IMR-90 (cell line): Measurements from ENCODE around the gene DBNDD1. TPM values are rescaled to one million over a fixed set of nuclear protein-coding genes. Genes with fewer than 3 reads are reported as not detected.

ENCODE experiments used
- ATAC-seq: fragments of 200-7000 bp; cut with Tn5 transposase; 2 replicates; pipeline ENCODE4 v1.9.1; 2020; ENCODE audit warnings: low read depth, mild to moderate bottlenecking, moderate library complexity
- BruUV-seq: library from RNA; stranded (reverse); fragments of 400-500 nt; replicated peaks from 2 replicates; lab custom pipeline; 2021; lab: Mats Ljungman, UMichigan
- CTCF ChIA-PET: fragments of 300-600 bp; formaldehyde crosslinking; extraction: SDS; loops from one replicate; lab custom pipeline; 2021; ENCODE audit warnings: antibody characterized with exemption; lab: Yijun Ruan, JAX
- POLR2A ChIA-PET: fragments of 300-600 bp; sonication (Branson Sonifier 250); formaldehyde crosslinking; loops from one replicate; lab custom pipeline; 2022; ENCODE audit warnings: antibody characterized with exemption; ENCODE audit not compliant: unreplicated experiment; lab: Charles Lee
- DNase-seq: peaks from one replicate; pipeline ENCODE4 v3.0.0; 2013
- H2AFZ ChIP-seq: replicated peaks from 2 replicates; pipeline ENCODE3; 2013; ENCODE audit warnings: low read length, mild to moderate bottlenecking; ENCODE audit not compliant: poor library complexity
- H2AK5ac ChIP-seq: 2 replicates; pipeline ENCODE4 v1.6.1; 2013; ENCODE audit warnings: low read depth, low read length, inconsistent platforms
- H2AK9ac ChIP-seq: replicated peaks from 2 replicates; pipeline ENCODE3; 2013; ENCODE audit warnings: mild to moderate bottlenecking, low read depth, low read length, moderate library complexity; ENCODE audit not compliant: poor library complexity
- H2BK120ac ChIP-seq: 2 replicates; pipeline ENCODE4 v1.6.1; 2013; ENCODE audit warnings: low read depth, low read length, inconsistent platforms
- H2BK15ac ChIP-seq: 3 replicates; pipeline ENCODE4 v1.6.1; 2013; ENCODE audit warnings: low read depth, low read length, inconsistent platforms
- H2BK20ac ChIP-seq: 2 replicates; pipeline ENCODE4 v1.6.1; 2013; ENCODE audit warnings: low read depth, mild to moderate bottlenecking, inconsistent platforms, low read length, moderate library complexity
- H2BK5ac ChIP-seq: 2 replicates; pipeline ENCODE4 v1.6.1; 2013; ENCODE audit warnings: mild to moderate bottlenecking, low read depth, low read length, inconsistent platforms; ENCODE audit not compliant: poor library complexity, severe bottlenecking
- H3K14ac ChIP-seq: replicated peaks from 2 replicates; pipeline ENCODE4 v1.6.1; 2013; ENCODE audit warnings: low read depth, low read length, inconsistent platforms
- H3K18ac ChIP-seq: 2 replicates; pipeline ENCODE4 v1.6.1; 2013; ENCODE audit warnings: low read depth, low read length, control low read depth
- H3K23ac ChIP-seq: 2 replicates; pipeline ENCODE4 v1.6.1; 2013; ENCODE audit warnings: low read depth, low read length, inconsistent platforms
- H3K27ac ChIP-seq: 2 replicates; pipeline ENCODE4 v1.5.1; 2013; ENCODE audit warnings: mild to moderate bottlenecking, control low read depth, low read length; ENCODE audit not compliant: insufficient read depth
- H3K27me3 ChIP-seq: 2 replicates; pipeline ENCODE4 v1.6.1; 2013; ENCODE audit warnings: low read length; ENCODE audit not compliant: control insufficient read depth, insufficient read depth
- H3K36me3 ChIP-seq: 2 replicates; pipeline ENCODE4 v1.6.1; 2013; ENCODE audit warnings: low read length, mixed read lengths; ENCODE audit not compliant: control insufficient read depth, insufficient read depth
- H3K4ac ChIP-seq: 2 replicates; pipeline ENCODE4 v1.6.1; 2013; ENCODE audit warnings: low read depth, low read length, inconsistent platforms
- H3K4me1 ChIP-seq: 2 replicates; pipeline ENCODE4 v1.6.1; 2013; ENCODE audit warnings: low read length, mixed read lengths; ENCODE audit not compliant: control insufficient read depth, insufficient read depth
- H3K4me2 ChIP-seq: 2 replicates; pipeline ENCODE4 v1.6.1; 2013; ENCODE audit warnings: low read depth, mild to moderate bottlenecking, control low read depth, low read length, moderate library complexity
- H3K4me3 ChIP-seq: 2 replicates; pipeline ENCODE4 v1.5.1; 2013; ENCODE audit warnings: low read depth, mild to moderate bottlenecking, control low read depth, low read length, moderate library complexity; ENCODE audit not compliant: insufficient read depth
- H3K56ac ChIP-seq: 2 replicates; pipeline ENCODE4 v1.6.1; 2013; ENCODE audit warnings: low read length, inconsistent platforms; ENCODE audit not compliant: insufficient read depth; ENCODE audit errors: extremely low read depth
- H3K79me1 ChIP-seq, 2 experiments: 2 replicates each; pipeline ENCODE4 v1.6.1; 2013; ENCODE audit warnings: low read length in 2 of 2, inconsistent platforms in 1 of 2, low read depth in 1 of 2
- H3K9ac ChIP-seq: 2 replicates; pipeline ENCODE4 v1.6.1; 2013; ENCODE audit warnings: low read depth, low read length, control low read depth
- H3K9me1 ChIP-seq: 2 replicates; pipeline ENCODE4 v1.6.1; 2013; ENCODE audit warnings: low read length, inconsistent platforms; ENCODE audit not compliant: insufficient read depth
- H3K9me3 ChIP-seq: 2 replicates; pipeline ENCODE4 v1.6.1; 2013; ENCODE audit warnings: low read length; ENCODE audit not compliant: control insufficient read depth, insufficient read depth
- H4K20me1 ChIP-seq: 2 replicates; pipeline ENCODE4 v1.6.1; 2013; ENCODE audit warnings: low read length, inconsistent platforms; ENCODE audit not compliant: insufficient read depth
- H4K5ac ChIP-seq: 2 replicates; pipeline ENCODE4 v1.6.1; 2013; ENCODE audit warnings: mild to moderate bottlenecking, low read depth, low read length, control low read depth
- H4K8ac ChIP-seq, 2 experiments: 2 replicates each; pipeline ENCODE4 v1.6.1; 2013; ENCODE audit warnings: low read depth in 2 of 2, low read length in 2 of 2, control low read depth in 1 of 2, inconsistent platforms in 1 of 2
- H4K91ac ChIP-seq: 2 replicates; pipeline ENCODE4 v1.6.1; 2013; ENCODE audit warnings: low read depth, low read length, inconsistent platforms; ENCODE audit not compliant: insufficient read depth
- CEBPB ChIP-seq: IDR thresholded peaks from 2 replicates; pipeline ENCODE4 v1.6.1; 2012; ENCODE audit warnings: low read depth, low read length, improper control_type of control experiment
- CHD1 ChIP-seq: IDR thresholded peaks from 2 replicates; pipeline ENCODE4 v1.6.1; 2012; ENCODE audit warnings: low read depth, low read length, improper control_type of control experiment
- ELK1 ChIP-seq: fragments of 150-350 bp; IDR thresholded peaks from 2 replicates; pipeline ENCODE4 v1.6.1; 2016; ENCODE audit warnings: low read depth, mild to moderate bottlenecking, low read length, moderate library complexity, borderline replicate concordance
- FOS ChIP-seq: fragments of 150-350 bp; IDR thresholded peaks from 2 replicates; pipeline ENCODE4 v1.6.1; 2016; ENCODE audit warnings: low read depth, low read length
- MAFK ChIP-seq: IDR thresholded peaks from 2 replicates; pipeline ENCODE4 v1.6.1; 2012; ENCODE audit warnings: low read depth, low read length, improper control_type of control experiment
- MAZ ChIP-seq: IDR thresholded peaks from 2 replicates; pipeline ENCODE4 v1.6.1; 2012; ENCODE audit warnings: low read depth, mild to moderate bottlenecking, low read length, improper control_type of control experiment, moderate library complexity, borderline replicate concordance
- MXI1 ChIP-seq: IDR thresholded peaks from 2 replicates; pipeline ENCODE4 v1.6.1; 2012; ENCODE audit warnings: low read depth, mild to moderate bottlenecking, low read length, moderate library complexity, borderline replicate concordance
- NFE2L2 ChIP-seq: fragments of 150-350 bp; IDR thresholded peaks from 2 replicates; pipeline ENCODE4 v1.6.1; 2016; ENCODE audit warnings: low read depth, mild to moderate bottlenecking, low read length
- POLR2A ChIP-seq: IDR thresholded peaks from 2 replicates; pipeline ENCODE4 v1.6.1; 2012; ENCODE audit warnings: mild to moderate bottlenecking, low read depth, low read length
- RAD21 ChIP-seq: IDR thresholded peaks from 2 replicates; pipeline ENCODE4 v1.6.1; 2012; ENCODE audit warnings: low read length, improper control_type of control experiment
- RCOR1 ChIP-seq: IDR thresholded peaks from 2 replicates; pipeline ENCODE4 v1.6.1; 2012; ENCODE audit warnings: mild to moderate bottlenecking, low read length, improper control_type of control experiment; ENCODE audit not compliant: insufficient replicate concordance
- RFX5 ChIP-seq: IDR thresholded peaks from 2 replicates; pipeline ENCODE4 v1.8.0; 2012; ENCODE audit warnings: low read depth, mild to moderate bottlenecking, low read length, moderate library complexity
- SMC3 ChIP-seq: fragments of 150-350 bp; IDR thresholded peaks from 2 replicates; pipeline ENCODE4 v1.6.1; 2016; ENCODE audit warnings: low read depth, mild to moderate bottlenecking, antibody characterized with exemption, low read length, moderate library complexity
- USF2 ChIP-seq: fragments of 150-350 bp; IDR thresholded peaks from 2 replicates; pipeline ENCODE4 v1.6.1; 2017; ENCODE audit warnings: mild to moderate bottlenecking, antibody characterized with exemption, low read length, low read depth
- WGBS, 2 experiments: methylation state at CpG; one replicate each; pipeline versions ENCODE4 v1.1.5 to v1.1.7; 2013; ENCODE audit warnings: missing lambda C conversion rate in 2 of 2; ENCODE audit not compliant: insufficient read length in 1 of 2; ENCODE audit errors: extremely low coverage in 2 of 2; 5-methylcytosine and 5-hydroxymethylcytosine counted together
- dilution Hi-C: fragments of 300-500 bp; cut with HindIII; formaldehyde crosslinking; loops from one replicate; pipeline ENCODE4 v1.14.3; 2018; ENCODE audit warnings: low sequenced_read_pairs; ENCODE audit not compliant: unreplicated experiment
- in situ Hi-C: fragments of 300-500 bp; cut with MboI; formaldehyde crosslinking; loops from 3 replicates; pipeline ENCODE4 v1.14.3; 2019; ENCODE audit warnings: low sequenced_read_pairs, inconsistent platforms, mixed read lengths
- intact Hi-C: fragments of 100-400 bp; cut with micrococcal nuclease; formaldehyde crosslinking; loops from 2 replicates; pipeline ENCODE4 v1.10.0; 2022
- polyA plus RNA-seq, 3 experiments: library from polyadenylated mRNA; depleted of rRNA; stranded (reverse); fragments of >200 nt; gene quantifications; 2 replicates each; pipeline ENCODE4 v1.2.3, GENCODE V29; 2012; ENCODE audit warnings: low replicate concordance in 1 of 3
- total RNA-seq: library from RNA; depleted of rRNA; stranded (reverse); fragments of >200 nt; gene quantifications from 2 replicates; pipeline ENCODE4 v1.2.3, GENCODE V29; 2012
- TF ChIP-seq, protein P1 (sequence below): conservative IDR thresholded peaks from 2 replicates; pipeline ENCODE4 v1.5.1; 2012; ENCODE audit warnings: mild to moderate bottlenecking, low read depth, low read length, improper control_type of control experiment

Gene DBNDD1
- total and polyA plus RNA-seq, 2 of the 4 experiments (the other 2 are of a cell fraction): 3.4 to 23.0 TPM

GRCh38 chr16:89981414-89981813, 37.8 kb downstream of the DBNDD1 start:
- WGBS, 2 experiments: no CpG with 5 or more reads among the region's 8 CpGs
- ChIA-PET POLR2A (no interaction called here), CTCF (no interaction called here)
- no TSS peak for BruUV-seq
- Histone ChIP-seq H2BK20ac (no peak overlapping the region), H2AK5ac (no peak overlapping the region), H3K14ac (no peak overlapping the region), H4K5ac (no peak overlapping the region), H4K20me1 (no peaks in the 10 kb centered on the region), H3K9me3 (no peaks in the 10 kb centered on the region), H2AFZ (no peak overlapping the region), H3K27me3 (no peaks in the 10 kb centered on the region), H3K23ac (no peak overlapping the region), H3K4me1 (no peaks in the 10 kb centered on the region), H3K9me1 (no peaks in the 10 kb centered on the region), H3K9ac (no peak overlapping the region), H2AK9ac (no peak overlapping the region), H3K27ac (no peak overlapping the region), H3K4ac (no peak overlapping the region), H3K18ac (no peak overlapping the region), H4K91ac (no peak overlapping the region), H4K8ac (no peak overlapping the region), H3K4me3 (no peak overlapping the region), H2BK15ac (no peak overlapping the region), H2BK5ac (no peak overlapping the region), H3K36me3 (peaks cover 58% of the 10 kb centered on the region), H3K56ac (no peak overlapping the region), H3K4me2 (no peak overlapping the region), H2BK120ac (no peak overlapping the region), H3K79me1 (peaks cover 16 to 36% of the 10 kb centered on the region in 2 experiments)
- dilution Hi-C loops (no loop called here), in situ Hi-C loops (no loop called here), intact Hi-C loops (no loop called here)
- DNase-seq (no peak), ATAC-seq (no peak)
- no peak for TF ChIP-seq RCOR1
- TF ChIP-seq ELK1: no peak
- TF ChIP-seq SMC3: no peak
- no peak for TF ChIP-seq MAFK
- no peak for TF ChIP-seq USF2
- TF ChIP-seq MAZ: no peak
- TF ChIP-seq POLR2A: no peak
- no peak for TF ChIP-seq FOS
- no peak for TF ChIP-seq MXI1
- no peak for TF ChIP-seq CEBPB
- no peak for TF ChIP-seq RAD21
- TF ChIP-seq NFE2L2: no peak
- no peak for TF ChIP-seq RFX5
- TF ChIP-seq, protein P1, sequence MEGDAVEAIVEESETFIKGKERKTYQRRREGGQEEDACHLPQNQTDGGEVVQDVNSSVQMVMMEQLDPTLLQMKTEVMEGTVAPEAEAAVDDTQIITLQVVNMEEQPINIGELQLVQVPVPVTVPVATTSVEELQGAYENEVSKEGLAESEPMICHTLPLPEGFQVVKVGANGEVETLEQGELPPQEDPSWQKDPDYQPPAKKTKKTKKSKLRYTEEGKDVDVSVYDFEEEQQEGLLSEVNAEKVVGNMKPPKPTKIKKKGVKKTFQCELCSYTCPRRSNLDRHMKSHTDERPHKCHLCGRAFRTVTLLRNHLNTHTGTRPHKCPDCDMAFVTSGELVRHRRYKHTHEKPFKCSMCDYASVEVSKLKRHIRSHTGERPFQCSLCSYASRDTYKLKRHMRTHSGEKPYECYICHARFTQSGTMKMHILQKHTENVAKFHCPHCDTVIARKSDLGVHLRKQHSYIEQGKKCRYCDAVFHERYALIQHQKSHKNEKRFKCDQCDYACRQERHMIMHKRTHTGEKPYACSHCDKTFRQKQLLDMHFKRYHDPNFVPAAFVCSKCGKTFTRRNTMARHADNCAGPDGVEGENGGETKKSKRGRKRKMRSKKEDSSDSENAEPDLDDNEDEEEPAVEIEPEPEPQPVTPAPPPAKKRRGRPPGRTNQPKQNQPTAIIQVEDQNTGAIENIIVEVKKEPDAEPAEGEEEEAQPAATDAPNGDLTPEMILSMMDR: no peak
- no peak for TF ChIP-seq CHD1
